ENCODE data around the gene UGT1A10.

UGT1A10 gene

GRCh38 chr2:233799716-233800115, 163.5 kb downstream of the UGT1A10 start:
- no peaks in the 10 kb centered on the region for H3K4me1 Mint-ChIP-seq
- peaks cover 5% of the 10 kb centered on the region for H3K9me3 Mint-ChIP-seq
- H3K4me3 Mint-ChIP-seq: no peak overlapping the region
- no peak overlapping the region for H3K27ac Mint-ChIP-seq
- H3K27me3 Mint-ChIP-seq (ENCODE audit: low read depth, poor library complexity): peaks cover 16% of the 10 kb centered on the region
- DNase-seq: no peak
- no peak for TF ChIP-seq CTCF (IDR thresholded peaks at IDR 0.05)
- H3K36me3 Mint-ChIP-seq (ENCODE audit: low read depth): no peaks in the 10 kb centered on the region

GRCh38 chr2:233800208-233800607, 164.0 kb downstream of the UGT1A10 start:
- Mint-ChIP-seq H3K4me3 (no peak overlapping the region), H3K27ac (no peak overlapping the region), H3K36me3 (ENCODE audit: low read depth) (no peaks in the 10 kb centered on the region), H3K4me1 (no peaks in the 10 kb centered on the region), H3K9me3 (peaks cover 5% of the 10 kb centered on the region), H3K27me3 (ENCODE audit: low read depth, poor library complexity) (peaks cover 16% of the 10 kb centered on the region)
- DNase-seq: no peak
- TF ChIP-seq CTCF (IDR thresholded peaks at IDR 0.05): no peak

GRCh38 chr2:233801357-233802131, 165.3 kb downstream of the UGT1A10 start:
- H3K4me3 Mint-ChIP-seq: no peak overlapping the region
- TF ChIP-seq CTCF (IDR thresholded peaks at IDR 0.05): no peak

GRCh38 chr2:233802132-233802815, 166.0 kb downstream of the UGT1A10 start:
- Mint-ChIP-seq H3K4me1 (no peaks in the 10 kb centered on the region), H3K27ac (no peak overlapping the region), H3K36me3 (ENCODE audit: low read depth) (no peaks in the 10 kb centered on the region), H3K9me3 (peaks cover 5% of the 10 kb centered on the region), H3K4me3 (no peak overlapping the region), H3K27me3 (ENCODE audit: low read depth, poor library complexity) (peaks cover 23% of the 10 kb centered on the region)
- TF ChIP-seq CTCF (IDR thresholded peaks at IDR 0.05): no peak
- DNase-seq: no peak

More at GRCh38 chr2:233801357-233802131, 165.3 kb downstream of the UGT1A10 start:
- peaks cover 23% of the 10 kb centered on the region for H3K27me3 Mint-ChIP-seq (ENCODE audit: low read depth, poor library complexity)
- no peak for DNase-seq
- H3K36me3 Mint-ChIP-seq (ENCODE audit: low read depth): no peaks in the 10 kb centered on the region
- no peak overlapping the region for H3K27ac Mint-ChIP-seq
- H3K9me3 Mint-ChIP-seq: peaks cover 5% of the 10 kb centered on the region
- H3K4me1 Mint-ChIP-seq: no peaks in the 10 kb centered on the region

- H3K27me3 Mint-ChIP-seq (ENCODE audit: low read depth, poor library complexity): peaks cover 26% of the 10 kb centered on the region
Measured at GRCh38 chr2:233803292-233803911, 167.2 kb downstream of the UGT1A10 start.

More at GRCh38 chr2:233803292-233803911, 167.2 kb downstream of the UGT1A10 start:
- Mint-ChIP-seq H3K27ac (no peak overlapping the region), H3K4me1 (no peaks in the 10 kb centered on the region), H3K9me3 (peaks cover 5% of the 10 kb centered on the region), H3K36me3 (ENCODE audit: low read depth) (no peaks in the 10 kb centered on the region), H3K4me3 (no peak overlapping the region)
- DNase-seq: no peak
- no peak for TF ChIP-seq CTCF (IDR thresholded peaks at IDR 0.05)
